Measurements from ENCODE around the gene SPRR2G. TPM values are rescaled to one million over a fixed set of nuclear protein-coding genes. Genes with fewer than 3 reads are reported as not detected.
"Not testable (repeated sequence)": the region's sequence is repeated elsewhere in the genome, so short reads cannot be mapped to it uniquely, and the experiment has no call there.

The SPRR2G gene
- total RNA-seq, 1 donor, result not detected

DNA sequence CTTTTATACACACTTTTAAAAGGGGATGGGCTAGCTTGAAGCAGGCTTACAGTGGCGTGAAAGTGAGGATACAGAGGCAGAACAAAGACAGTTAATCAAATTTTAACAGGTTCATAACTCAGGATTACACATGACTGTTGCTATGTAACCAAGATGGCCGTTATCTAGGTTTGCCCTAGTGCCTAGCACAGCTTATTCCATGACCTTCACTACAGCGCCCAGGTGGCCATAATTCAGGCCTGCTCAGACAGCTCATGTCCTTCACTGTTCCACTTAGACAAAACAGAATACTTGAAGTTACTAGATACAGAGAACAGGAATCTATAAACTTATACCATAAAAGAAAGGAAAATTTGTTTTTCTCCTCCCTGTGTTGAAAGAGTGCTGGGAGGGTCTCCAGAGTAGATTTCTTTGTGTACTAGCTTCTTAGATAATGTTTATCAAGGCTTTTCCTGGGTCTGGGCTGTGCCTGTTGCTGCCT lies 31.2 kb downstream of the SPRR2G start:
- no peak overlapping the region for H3K4me3 ChIP-seq (ENCODE audit: low read depth, low read length)
- DNase-seq (ENCODE audit: low read depth), result no peak
- TF ChIP-seq CTCF (IDR thresholded peaks at IDR 0.05; ENCODE audit: insufficient read depth, low read length), result no peak

DNA sequence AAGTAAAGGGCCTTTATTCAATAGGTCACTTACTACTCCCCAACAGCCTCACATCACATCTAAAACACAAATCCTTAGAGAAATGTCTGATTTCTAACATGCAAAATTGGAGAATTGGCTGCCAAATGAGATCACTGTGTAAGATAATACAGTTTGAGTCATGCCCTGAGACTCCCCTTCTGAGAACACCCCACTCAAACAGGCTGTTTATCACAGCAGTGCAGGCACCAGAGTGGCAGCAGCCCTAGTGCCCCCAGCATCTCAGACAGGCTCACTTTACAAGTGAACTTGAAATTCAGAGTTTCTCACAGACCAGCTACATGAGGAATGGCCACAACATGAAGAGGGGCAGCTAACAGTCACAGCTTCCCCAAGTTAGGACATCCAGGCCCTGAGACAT lies 35.4 kb downstream of the SPRR2G start:
- DNase-seq (ENCODE audit: low read depth); H3K4me3 ChIP-seq (ENCODE audit: low read depth, low read length): not testable (repeated sequence)

DNA sequence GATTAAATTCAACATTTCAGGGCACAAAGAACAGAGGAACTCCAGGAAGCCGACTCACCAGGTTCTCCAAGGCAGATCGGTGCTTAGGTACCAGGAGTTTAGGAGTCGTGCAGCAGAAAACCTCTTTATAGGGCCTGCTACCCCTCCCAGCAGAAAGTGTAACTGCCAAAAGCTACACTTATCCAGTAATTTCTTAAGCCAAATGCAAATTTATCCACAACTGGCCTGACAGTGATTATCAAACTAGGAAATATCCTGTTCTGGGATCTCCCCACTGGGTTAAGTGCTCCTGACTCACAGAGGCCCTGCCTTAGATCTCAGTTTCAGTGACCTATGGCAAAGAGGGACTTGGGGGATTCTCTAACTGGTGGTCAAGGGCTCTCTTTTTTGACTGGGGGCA lies 37.3 kb downstream of the SPRR2G start, which contains the start of gene SPRR2F:
SPRR2F (minus strand) TSS at position 101 of the 400 bp plus-strand sequence. CDS start 783 bp downstream, outside the sequence.
- DNase-seq (ENCODE audit: low read depth), result no peak
- no peak for TF ChIP-seq CTCF (IDR thresholded peaks at IDR 0.05; ENCODE audit: insufficient read depth, low read length)
- H3K4me3 ChIP-seq (ENCODE audit: low read depth, low read length), result no peak within 1 kb of the TSS

GRCh38 chr1:153112454-153112853 lies 38.2 kb downstream of the SPRR2G start:
- H3K4me3 ChIP-seq (ENCODE audit: low read depth, low read length); DNase-seq (ENCODE audit: low read depth): not testable (repeated sequence)

GRCh38 chr1:153100245-153100644 lies 50.4 kb downstream of the SPRR2G start:
- DNase-seq (ENCODE audit: low read depth), result peak; percentile 43
- no peak for TF ChIP-seq CTCF (IDR thresholded peaks at IDR 0.05; ENCODE audit: insufficient read depth, low read length)

More at GRCh38 chr1:153100245-153100644, 50.4 kb downstream of the SPRR2G start:
- H3K4me3 ChIP-seq (ENCODE audit: low read depth, low read length), result no peak overlapping the region

Small RNAs within 50 kb of the gene (small RNA-seq; reads per million reads assigned to genes)
- not detected for gene SPRR2C

Other genes starting within 250 kb of the SPRR2G start
- gene IVL, start 242.3 kb downstream of the SPRR2G start, total RNA-seq (ENCODE audit: low replicate concordance), result not detected in 2 replicates
- gene SPRR5, start 203.7 kb downstream of the SPRR2G start, total RNA-seq (ENCODE audit: low replicate concordance), result not detected in 2 replicates
- gene SPRR4, start 180.2 kb downstream of the SPRR2G start, total RNA-seq (ENCODE audit: low replicate concordance), result not detected in 2 replicates
- not detected in 2 replicates for gene SPRR1A, start 166.8 kb downstream of the SPRR2G start, total RNA-seq (ENCODE audit: low replicate concordance)
- gene SPRR3, start 149.1 kb downstream of the SPRR2G start, total RNA-seq (ENCODE audit: low replicate concordance), result not detected in 2 replicates
- not detected in 2 replicates for gene SPRR1B, start 119.7 kb downstream of the SPRR2G start, total RNA-seq (ENCODE audit: low replicate concordance)
- gene SPRR2D, start 109.8 kb downstream of the SPRR2G start, total RNA-seq (ENCODE audit: low replicate concordance), result not detected in 2 replicates
- gene SPRR2A, start 93.4 kb downstream of the SPRR2G start, total RNA-seq (ENCODE audit: low replicate concordance), result not detected in 2 replicates
- gene SPRR2B, start 79.3 kb downstream of the SPRR2G start, total RNA-seq (ENCODE audit: low replicate concordance), result not detected in 2 replicates
- gene SPRR2E, start 56.4 kb downstream of the SPRR2G start, total RNA-seq (ENCODE audit: low replicate concordance), result not detected in 2 replicates
- gene SPRR2F, start 37.4 kb downstream of the SPRR2G start, total RNA-seq (ENCODE audit: low replicate concordance), result not detected in 2 replicates
- not detected in 2 replicates for gene LELP1, start 52.5 kb upstream of the SPRR2G start, total RNA-seq (ENCODE audit: low replicate concordance)
- not detected in 2 replicates for gene PRR9, start 66.7 kb upstream of the SPRR2G start, total RNA-seq (ENCODE audit: low replicate concordance)
- gene LORICRIN, start 108.8 kb upstream of the SPRR2G start, total RNA-seq (ENCODE audit: low replicate concordance), result not detected in 2 replicates
- not detected in 2 replicates for gene PGLYRP3, start 162.1 kb upstream of the SPRR2G start, total RNA-seq (ENCODE audit: low replicate concordance)
- not detected in 2 replicates for gene PGLYRP4, start 198.0 kb upstream of the SPRR2G start, total RNA-seq (ENCODE audit: low replicate concordance)
- not detected in 2 replicates for gene S100A9, start 207.0 kb upstream of the SPRR2G start, total RNA-seq (ENCODE audit: low replicate concordance)
- not detected in 2 replicates for gene S100A12, start 224.7 kb upstream of the SPRR2G start, total RNA-seq (ENCODE audit: low replicate concordance)
- not detected in 2 replicates for gene S100A8, start 240.2 kb upstream of the SPRR2G start, total RNA-seq (ENCODE audit: low replicate concordance)

Measured in fibroblast of the aortic adventitia (primary cell).